AG04449 (cell line): ENCODE results near the gene GUCY2C.

Experiments
- CTCF ChIA-PET: fragments of 350-600 bp; formaldehyde crosslinking; extraction: SDS; loops from one replicate; lab custom pipeline; 2021; ENCODE audit warnings: antibody characterized with exemption; lab: Yijun Ruan, JAX
- POLR2A ChIA-PET: fragments of 400-600, 350-600 bp; formaldehyde crosslinking; extraction: SDS; loops from one replicate; lab custom pipeline; 2020; ENCODE audit warnings: antibody characterized with exemption, inconsistent platforms; lab: Yijun Ruan, JAX
- DNase-seq: peaks from one replicate; pipeline ENCODE4 v3.0.0-alpha.2; 2010; ENCODE audit warnings: low read depth, low spot score
- H3K4me3 ChIP-seq: 2 replicates; pipeline ENCODE4 v1.5.1; 2011; ENCODE audit warnings: low read depth, mild to moderate bottlenecking, control low read depth, low read length
- CTCF ChIP-seq: IDR thresholded peaks from one replicate; pipeline ENCODE4 v1.5.1; 2011; ENCODE audit warnings: mild to moderate bottlenecking, moderate library complexity, low read length, control low read depth, inconsistent platforms; ENCODE audit not compliant: insufficient read depth; ENCODE audit errors: missing control alignments

Gene GUCY2C

GRCh38 chr12:14654842-14655241 lies 41.6 kb downstream of the GUCY2C start:
- no peak for TF ChIP-seq CTCF
- H3K4me3 ChIP-seq, result no peak overlapping the region
- CTCF ChIA-PET, result no interaction called here
- POLR2A ChIA-PET, result no interaction called here
- no peak for DNase-seq

GRCh38 chr12:14654416-14654815 lies 42.0 kb downstream of the GUCY2C start:
- ChIA-PET CTCF (no interaction called here), POLR2A (no interaction called here)
- no peak overlapping the region for H3K4me3 ChIP-seq
- no peak for TF ChIP-seq CTCF
- DNase-seq, result no peak

GRCh38 chr12:14652483-14652882 lies 43.9 kb downstream of the GUCY2C start:
- no peak overlapping the region for H3K4me3 ChIP-seq
- TF ChIP-seq CTCF, result no peak
- CTCF ChIA-PET, result interaction anchor here (1.2 kb wide), 1 partner anchor 23 kb away, joined by 3 read pairs; no protein-coding TSS in a partner anchor
- POLR2A ChIA-PET, result no interaction called here
- no peak for DNase-seq

GRCh38 chr12:14651371-14651770 lies 45.0 kb downstream of the GUCY2C start:
- TF ChIP-seq CTCF, result no peak
- ChIA-PET CTCF (no interaction called here), POLR2A (no interaction called here)
- DNase-seq, result no peak
- no peak overlapping the region for H3K4me3 ChIP-seq

- TF ChIP-seq CTCF, result no peak
- ChIA-PET POLR2A (no interaction called here), CTCF (no interaction called here)
- no peak overlapping the region for H3K4me3 ChIP-seq
- no peak for DNase-seq
Measured at GRCh38 chr12:14650789-14651188, 45.6 kb downstream of the GUCY2C start.

GRCh38 chr12:14647028-14647750 lies 49.2 kb downstream of the GUCY2C start:
- TF ChIP-seq CTCF, result no peak
- POLR2A ChIA-PET, result no interaction called here
- CTCF ChIA-PET, result no interaction called here

More at GRCh38 chr12:14647028-14647750, 49.2 kb downstream of the GUCY2C start:
- no peak for DNase-seq
- H3K4me3 ChIP-seq, result no peak overlapping the region
